Dendritic cell treated with granulocyte-macrophage colony-stimulating factor and Interleukin-4, amounts not matched to agents 40 ng/mL and 50 ng/mL, for 4 days (primary cell): ENCODE measurements around the gene ARHGEF1.

Source experiments
- H3K27ac Mint-ChIP-seq: one replicate; pipeline ENCODE4 v1.8.0; 2022; ENCODE audit warnings: mild to moderate bottlenecking, mixed read lengths
- H3K27me3 Mint-ChIP-seq: one replicate; pipeline ENCODE4 v1.8.0; 2022; ENCODE audit warnings: mild to moderate bottlenecking, mixed read lengths
- H3K36me3 Mint-ChIP-seq: one replicate; pipeline ENCODE4 v1.8.0; 2022; ENCODE audit warnings: low read depth, mixed read lengths
- H3K4me1 Mint-ChIP-seq: one replicate; pipeline ENCODE4 v1.8.0; 2022; ENCODE audit warnings: low read depth, mixed read lengths
- H3K4me3 Mint-ChIP-seq: one replicate; pipeline ENCODE4 v1.8.0; 2022; ENCODE audit warnings: mild to moderate bottlenecking, moderate library complexity, mixed read lengths
- H3K9me3 Mint-ChIP-seq: one replicate; pipeline ENCODE4 v1.8.0; 2022; ENCODE audit warnings: mixed read lengths
- intact Hi-C: fragments of 100-400 bp; cut with micrococcal nuclease; formaldehyde crosslinking; loops from one replicate; pipeline ENCODE4 v1.15.0; 2022

Gene ARHGEF1

GRCh38 chr19:41919948-41920712 lies 37.1 kb downstream of the ARHGEF1 start:
- Mint-ChIP-seq H3K27ac (no peak overlapping the region), H3K9me3 (no peaks in the 10 kb centered on the region), H3K36me3 (no peaks in the 10 kb centered on the region), H3K27me3 (peaks cover 27% of the 10 kb centered on the region), H3K4me1 (peaks cover 20% of the 10 kb centered on the region), H3K4me3 (no peak overlapping the region)
- intact Hi-C loops, result no loop called here

GRCh38 chr19:41920882-41921576 lies 38.0 kb downstream of the ARHGEF1 start:
- Mint-ChIP-seq H3K27me3 (peaks cover 27% of the 10 kb centered on the region), H3K9me3 (no peaks in the 10 kb centered on the region), H3K4me1 (peaks cover 20% of the 10 kb centered on the region), H3K36me3 (no peaks in the 10 kb centered on the region), H3K27ac (peak overlapping the region; percentile 3), H3K4me3 (no peak overlapping the region)
- intact Hi-C loops, result no loop called here

- Mint-ChIP-seq H3K4me3 (no peak overlapping the region), H3K9me3 (no peaks in the 10 kb centered on the region), H3K4me1 (peaks cover 20% of the 10 kb centered on the region), H3K36me3 (no peaks in the 10 kb centered on the region), H3K27me3 (peaks cover 27% of the 10 kb centered on the region), H3K27ac (peak overlapping the region; percentile 3)
- intact Hi-C loops, result no loop called here
Measured at GRCh38 chr19:41921577-41922576, 38.9 kb downstream of the ARHGEF1 start.

GRCh38 chr19:41922585-41922984 lies 39.6 kb downstream of the ARHGEF1 start:
- H3K27me3 Mint-ChIP-seq, result peaks cover 27% of the 10 kb centered on the region
- no peak overlapping the region for H3K27ac Mint-ChIP-seq
- H3K9me3 Mint-ChIP-seq, result no peaks in the 10 kb centered on the region
- no peak overlapping the region for H3K4me3 Mint-ChIP-seq
- peaks cover 20% of the 10 kb centered on the region for H3K4me1 Mint-ChIP-seq
- intact Hi-C loops, result no loop called here
- no peaks in the 10 kb centered on the region for H3K36me3 Mint-ChIP-seq

GRCh38 chr19:41923045-41923788 lies 40.2 kb downstream of the ARHGEF1 start:
- Mint-ChIP-seq H3K9me3 (no peaks in the 10 kb centered on the region), H3K27ac (no peak overlapping the region), H3K36me3 (no peaks in the 10 kb centered on the region), H3K4me1 (peaks cover 24% of the 10 kb centered on the region), H3K4me3 (no peak overlapping the region), H3K27me3 (peaks cover 30% of the 10 kb centered on the region)
- intact Hi-C loops, result no loop called here

GRCh38 chr19:41924151-41925145 lies 41.5 kb downstream of the ARHGEF1 start:
- no peak overlapping the region for H3K4me3 Mint-ChIP-seq
- H3K27ac Mint-ChIP-seq, result no peak overlapping the region
- H3K27me3 Mint-ChIP-seq, result peaks cover 39% of the 10 kb centered on the region
- intact Hi-C loops, result no loop called here
- H3K9me3 Mint-ChIP-seq, result no peaks in the 10 kb centered on the region
- peaks cover 34% of the 10 kb centered on the region for H3K4me1 Mint-ChIP-seq
- no peaks in the 10 kb centered on the region for H3K36me3 Mint-ChIP-seq

GRCh38 chr19:41925208-41926003 lies 42.4 kb downstream of the ARHGEF1 start:
- no peaks in the 10 kb centered on the region for H3K36me3 Mint-ChIP-seq
- intact Hi-C loops, result no loop called here
- H3K27ac Mint-ChIP-seq, result no peak overlapping the region
- peaks cover 49% of the 10 kb centered on the region for H3K27me3 Mint-ChIP-seq
- H3K4me1 Mint-ChIP-seq, result peaks cover 34% of the 10 kb centered on the region
- no peaks in the 10 kb centered on the region for H3K9me3 Mint-ChIP-seq
- H3K4me3 Mint-ChIP-seq, result no peak overlapping the region

GRCh38 chr19:41926028-41926762 lies 43.2 kb downstream of the ARHGEF1 start:
- peaks cover 32% of the 10 kb centered on the region for H3K4me1 Mint-ChIP-seq
- H3K4me3 Mint-ChIP-seq, result no peak overlapping the region
- peaks cover 52% of the 10 kb centered on the region for H3K27me3 Mint-ChIP-seq
- no peaks in the 10 kb centered on the region for H3K36me3 Mint-ChIP-seq
- intact Hi-C loops, result no loop called here
- no peaks in the 10 kb centered on the region for H3K9me3 Mint-ChIP-seq
- no peak overlapping the region for H3K27ac Mint-ChIP-seq

GRCh38 chr19:41926763-41927496 lies 43.9 kb downstream of the ARHGEF1 start:
- Mint-ChIP-seq H3K36me3 (no peaks in the 10 kb centered on the region), H3K4me3 (no peak overlapping the region), H3K27me3 (peaks cover 50% of the 10 kb centered on the region), H3K27ac (no peak overlapping the region), H3K4me1 (peaks cover 27% of the 10 kb centered on the region), H3K9me3 (no peaks in the 10 kb centered on the region)
- intact Hi-C loops, result no loop called here

- H3K27ac Mint-ChIP-seq, result no peak overlapping the region
- H3K4me3 Mint-ChIP-seq, result peak overlapping the region; percentile 72
- H3K9me3 Mint-ChIP-seq, result no peaks in the 10 kb centered on the region
- H3K36me3 Mint-ChIP-seq, result no peaks in the 10 kb centered on the region
- H3K27me3 Mint-ChIP-seq, result peaks cover 51% of the 10 kb centered on the region
- intact Hi-C loops, result no loop called here
- peaks cover 21% of the 10 kb centered on the region for H3K4me1 Mint-ChIP-seq
Measured at GRCh38 chr19:41927497-41928192, 44.7 kb downstream of the ARHGEF1 start.
